Measurements from ENCODE around the gene P2RX5. TPM values are rescaled to one million over a fixed set of nuclear protein-coding genes. Genes with fewer than 3 reads are reported as not detected.

Gene P2RX5
- total RNA-seq, 1 donor from 2014 or later = 0.29 TPM

GRCh38 chr17:3682033-3682432 lies 13.9 kb downstream of the P2RX5 start:
- DNase-seq (ENCODE audit: low spot score) = no peak

- DNase-seq (ENCODE audit: low spot score) = no peak
Measured at GRCh38 chr17:3681565-3681964, 14.4 kb downstream of the P2RX5 start.

- no peak for DNase-seq (ENCODE audit: low spot score)
Measured at GRCh38 chr17:3681057-3681456, 14.9 kb downstream of the P2RX5 start.

DNA sequence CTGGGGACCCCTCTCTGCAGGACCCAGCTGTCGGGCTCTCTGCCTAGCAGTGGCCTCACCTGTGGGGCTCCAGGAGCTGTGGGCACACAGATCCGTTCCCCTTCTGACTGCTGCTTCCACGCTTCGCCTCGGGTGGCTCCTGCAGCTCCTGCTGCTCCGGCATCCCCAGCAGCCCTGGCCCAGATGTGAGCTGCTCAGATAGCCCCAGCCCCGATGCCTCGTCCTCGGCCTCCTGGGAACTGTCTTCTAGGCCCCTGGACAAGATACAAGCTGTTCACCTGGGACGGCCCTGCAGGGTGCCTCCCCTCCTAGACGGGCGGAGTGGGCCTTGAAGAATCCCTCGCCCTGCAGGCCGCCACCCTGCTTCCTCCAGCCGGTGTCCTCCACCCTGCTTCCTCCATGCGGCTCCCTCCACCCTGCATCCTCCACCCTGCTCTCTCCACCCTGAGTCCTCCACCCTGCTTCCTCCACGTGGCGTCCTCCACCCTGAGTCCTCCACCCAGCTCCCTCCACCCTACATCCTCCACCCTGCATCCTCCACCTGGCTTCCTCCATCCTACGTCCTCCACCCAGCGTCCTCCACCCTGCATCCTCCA lies 16.3 kb downstream of the P2RX5 start:
- no peak for DNase-seq (ENCODE audit: low spot score)

- no peak for DNase-seq (ENCODE audit: low spot score)
Measured at GRCh38 chr17:3678821-3679530, 17.0 kb downstream of the P2RX5 start.

GRCh38 chr17:3678095-3678820 lies 17.7 kb downstream of the P2RX5 start:
- DNase-seq (ENCODE audit: low spot score) = no peak

- no peak for DNase-seq (ENCODE audit: low spot score)
Measured at GRCh38 chr17:3675886-3676285, 20.1 kb downstream of the P2RX5 start.

DNA sequence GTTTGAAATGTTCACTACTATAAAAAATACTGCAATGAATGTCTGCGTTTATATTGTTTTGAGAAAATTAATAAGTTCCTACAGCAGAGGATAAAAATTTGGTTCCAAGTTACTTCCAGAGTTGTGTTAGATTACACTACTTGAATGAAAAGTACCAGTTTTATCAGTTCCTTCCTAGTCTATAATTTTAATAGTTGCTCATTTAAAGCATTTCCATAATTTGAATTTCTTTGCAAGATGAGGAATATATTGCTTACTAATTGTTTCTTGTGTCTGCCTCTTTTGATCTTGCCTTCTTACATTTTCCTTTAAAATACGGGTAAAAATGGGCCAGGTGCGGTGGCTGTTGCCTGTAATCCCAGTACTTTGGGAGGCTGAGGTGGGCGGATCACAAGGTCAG lies 23.4 kb downstream of the P2RX5 start:
- no peak for DNase-seq (ENCODE audit: low spot score)

DNA sequence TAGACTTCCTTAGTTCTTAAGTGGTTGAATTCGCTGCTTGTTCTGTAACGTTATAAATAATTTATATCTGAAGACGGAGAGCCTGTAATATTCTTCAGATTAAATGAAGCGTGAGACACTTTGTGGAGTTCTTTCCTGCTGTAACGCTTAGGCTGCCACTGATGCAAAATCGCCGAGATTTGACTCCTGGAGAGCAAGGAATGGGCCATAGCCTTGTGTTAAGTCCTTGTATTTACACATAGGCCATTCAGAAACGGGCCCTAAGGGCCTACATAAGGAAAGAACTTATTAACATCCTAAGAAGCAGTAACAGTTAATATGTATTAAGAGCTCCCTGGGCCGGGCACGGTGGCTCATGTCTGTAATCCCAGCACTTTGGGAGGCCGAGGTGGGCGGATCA lies 26.4 kb downstream of the P2RX5 start:
- no peak for DNase-seq (ENCODE audit: low spot score)

GRCh38 chr17:3669085-3669347 lies 26.9 kb downstream of the P2RX5 start:
- no peak for DNase-seq (ENCODE audit: low spot score)

GRCh38 chr17:3668279-3669084 lies 27.5 kb downstream of the P2RX5 start, which contains the start of the genes EMC6 and TAX1BP3:
Gene EMC6, plus strand, starts transcription at chr17:3668812. Its CDS starts 335 bp downstream, at chr17:3669147.
Gene TAX1BP3, minus strand, starts transcription at chr17:3668578. Its CDS starts 52 bp downstream, at chr17:3668526.
- peak; percentile 100 for DNase-seq (ENCODE audit: low spot score)

- DNase-seq (ENCODE audit: low spot score) = peak; percentile 96
Measured at GRCh38 chr17:3667366-3668278, 28.3 kb downstream of the P2RX5 start.

- DNase-seq (ENCODE audit: low spot score) = no peak
Measured at GRCh38 chr17:3666516-3666915, 29.4 kb downstream of the P2RX5 start.

DNA sequence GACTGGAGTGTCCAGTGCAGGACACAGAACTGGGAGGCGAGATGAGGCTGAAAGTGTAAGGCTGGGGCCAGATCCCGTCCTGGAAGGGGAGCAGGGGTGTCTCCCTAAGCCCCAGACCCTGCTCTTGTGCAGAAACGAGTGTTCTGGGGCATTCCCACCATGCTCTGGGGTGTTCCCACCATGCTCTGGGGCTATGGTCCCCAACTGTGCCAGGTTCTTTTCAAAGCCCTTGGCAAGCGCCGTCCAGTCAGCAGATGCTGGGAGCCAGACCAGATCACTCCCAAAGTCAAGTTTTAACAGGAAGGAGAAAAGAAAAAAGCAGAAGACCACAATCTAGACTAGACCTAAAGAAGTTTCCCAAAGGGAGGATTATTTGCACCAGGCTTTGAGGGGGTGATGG lies 30.1 kb downstream of the P2RX5 start:
- DNase-seq (ENCODE audit: low spot score) = no peak

DNA sequence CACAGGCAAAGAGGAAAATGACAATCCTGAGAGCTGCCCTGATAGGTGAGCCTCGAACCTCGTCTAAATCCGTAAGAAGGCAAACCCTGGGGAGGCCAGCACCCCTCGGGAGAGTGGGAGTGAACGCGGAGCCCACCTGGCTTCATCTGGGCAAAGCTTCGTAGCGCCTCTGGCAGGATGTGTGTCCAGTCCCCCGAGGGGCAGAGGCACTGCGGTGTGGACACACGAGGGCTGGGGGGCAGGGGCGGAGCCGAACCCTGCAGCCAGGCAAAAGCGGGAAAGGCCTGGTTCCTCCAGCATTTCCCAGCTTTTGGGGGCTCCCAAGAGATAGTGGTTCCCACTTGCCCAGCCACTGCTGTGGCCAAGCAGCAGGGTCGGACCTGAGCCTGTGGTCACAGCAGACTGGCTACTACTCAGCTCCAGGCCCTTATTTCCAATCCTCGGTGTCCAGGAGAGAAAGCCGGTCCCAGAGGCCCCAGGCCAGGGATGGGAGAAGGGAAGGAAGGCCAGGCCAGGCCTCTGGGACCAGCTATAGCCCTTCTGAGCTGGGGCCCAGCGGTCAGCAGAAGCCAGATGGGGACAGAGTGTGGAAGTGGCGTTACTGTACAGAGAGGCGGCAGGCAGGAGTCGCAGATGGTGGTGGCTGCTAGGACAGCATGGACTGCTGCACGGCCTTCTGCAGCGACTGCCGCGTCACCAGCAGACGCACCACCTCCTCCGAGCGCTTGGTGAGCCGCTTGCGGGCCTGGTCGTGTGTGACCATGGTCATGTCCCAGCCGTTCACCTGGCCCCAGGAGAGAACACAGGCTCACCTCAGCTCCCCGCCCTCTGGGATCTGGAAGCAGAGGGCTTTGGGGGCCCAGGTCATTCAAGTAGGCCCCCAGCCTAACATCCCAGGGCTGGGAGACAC lies 32.6 kb downstream of the P2RX5 start:
- no peak for DNase-seq (ENCODE audit: low spot score)

- DNase-seq (ENCODE audit: low spot score) = no peak
Measured at GRCh38 chr17:3660311-3660891, 35.6 kb downstream of the P2RX5 start.

DNA sequence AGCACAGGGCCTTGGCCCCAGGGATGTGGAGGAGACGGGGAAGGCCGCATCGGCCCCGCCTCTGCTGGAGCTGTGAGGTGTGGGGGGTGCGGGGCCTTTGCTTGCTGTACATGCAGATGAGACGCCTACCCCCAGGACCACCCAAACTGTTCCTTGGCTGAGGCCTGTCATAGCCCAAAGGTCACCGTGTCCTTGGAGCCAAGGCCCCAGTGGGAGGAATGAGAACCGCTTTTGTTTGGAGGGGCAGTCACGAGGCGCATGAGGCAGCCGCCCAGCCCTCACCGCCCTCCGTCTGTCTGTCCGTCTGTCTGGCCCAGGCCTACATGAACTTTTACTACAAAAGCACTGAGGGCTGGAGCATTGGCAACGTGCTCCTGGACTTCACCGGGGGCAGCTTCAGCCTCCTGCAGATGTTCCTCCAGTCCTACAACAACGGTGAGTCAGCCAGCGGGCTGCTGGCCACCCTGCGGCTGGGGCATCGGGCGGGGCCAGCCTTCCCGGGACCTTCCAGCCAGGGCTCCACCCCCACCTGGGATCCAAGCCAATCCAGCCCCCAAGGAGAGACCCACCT lies 36.3 kb downstream of the P2RX5 start:
- DNase-seq (ENCODE audit: low spot score) = no peak

DNA sequence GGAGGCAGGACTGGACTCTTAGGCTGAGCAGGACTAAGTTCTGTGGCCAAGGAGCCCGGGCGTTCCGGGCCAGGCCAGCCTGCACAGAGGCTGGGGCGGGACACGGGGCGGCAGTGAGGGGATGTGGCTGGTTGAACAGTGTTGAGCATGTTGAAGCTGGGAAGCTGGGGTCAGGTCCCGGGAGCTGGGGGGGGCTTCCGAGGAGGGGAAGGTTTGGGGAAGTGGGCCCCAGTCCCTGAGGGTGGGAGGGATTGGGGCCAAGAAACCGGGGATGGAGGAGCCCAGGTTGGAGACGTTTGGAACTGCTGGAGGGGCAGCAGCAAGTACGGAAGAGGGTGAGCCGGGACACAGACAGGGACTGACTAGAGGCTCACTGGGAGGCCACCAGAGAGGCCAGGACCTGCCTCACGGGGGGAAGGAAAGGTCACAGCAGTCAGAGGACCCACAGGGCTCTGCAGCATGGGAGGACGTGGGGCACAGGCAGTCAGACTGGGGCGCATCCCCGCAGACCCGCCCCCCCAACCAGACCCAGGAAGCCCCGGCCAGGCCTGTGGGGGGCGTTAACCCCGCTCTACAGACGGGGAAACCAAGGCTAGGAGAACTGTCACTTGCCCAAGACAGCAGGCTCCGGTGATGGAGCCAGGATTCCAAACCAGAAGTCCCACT lies 37.0 kb downstream of the P2RX5 start:
- no peak for DNase-seq (ENCODE audit: low spot score)
